Measurements from ENCODE around the gene KCNH6. TPM values are rescaled to one million over a fixed set of nuclear protein-coding genes. Genes with fewer than 3 reads are reported as not detected.

Gene KCNH6
- polyA plus RNA-seq, 3 donors, result not detected

DNA sequence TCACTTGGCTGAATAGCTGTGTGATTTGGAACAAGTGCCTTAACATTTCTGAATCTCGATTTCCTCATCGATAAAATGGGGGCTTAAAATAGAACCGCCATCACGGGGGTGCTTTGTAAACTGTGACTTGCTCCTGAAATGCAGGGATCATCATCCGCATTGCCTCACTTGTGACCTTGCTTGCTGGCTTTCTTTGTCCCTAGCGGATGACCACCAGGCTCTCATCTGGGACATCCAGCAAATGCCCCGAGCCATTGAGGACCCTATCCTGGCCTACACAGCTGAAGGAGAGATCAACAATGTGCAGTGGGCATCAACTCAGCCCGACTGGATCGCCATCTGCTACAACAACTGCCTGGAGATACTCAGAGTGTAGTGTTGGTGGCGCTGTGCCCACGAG, 65.6 kb downstream of the KCNH6 start:
- intact Hi-C loops (cut with micrococcal nuclease), result no loop called here
- no peak overlapping the region for H3K27ac ChIP-seq (ENCODE audit: low read depth in 1 of 2, low read length in 2 of 2)
- Mint-ChIP-seq H3K4me3 (no peak overlapping the region), H3K36me3 (peaks cover 77 to 94% of the 10 kb centered on the region in 2 donors), H3K9me3 (no peaks in the 10 kb centered on the region), H3K27ac (peak overlapping the region in 2 of 7 donors; percentile 11 to 79), H3K4me1 (no peaks in the 10 kb centered on the region), H3K27me3 (ENCODE audit: low read depth in 3 of 3) (peaks cover 0 to 6% (median 0%) of the 10 kb centered on the region in 3 donors)
- no peaks in the 10 kb centered on the region for H3K9me3 ChIP-seq (replicated peaks in 1 of 2; ENCODE audit: control insufficient read depth in 1 of 2, insufficient read depth in 1 of 2, low read length in 2 of 2)
- no peak overlapping the region for H2AFZ ChIP-seq (ENCODE audit: insufficient read depth, low read depth, low read length, poor library complexity, severe bottlenecking)
- H3K36me3 ChIP-seq (replicated peaks in 1 of 2; ENCODE audit: control insufficient read depth in 1 of 2, insufficient read depth in 2 of 2, low read length in 2 of 2), result peaks cover 85 to 97% of the 10 kb centered on the region in 2 donors
- H3K4me2 ChIP-seq (replicated peaks; ENCODE audit: extremely low read depth, low read length, poor library complexity, severe bottlenecking), result no peak overlapping the region
- H3K4me1 ChIP-seq (ENCODE audit: control insufficient read depth in 1 of 2, insufficient read depth in 2 of 2, low read length in 2 of 2), result no peaks in the 10 kb centered on the region
- no peaks in the 10 kb centered on the region for H3K27me3 ChIP-seq (ENCODE audit: control insufficient read depth in 2 of 2, insufficient read depth in 2 of 2, low read length in 2 of 2)
- H3K4me3 ChIP-seq (replicated peaks in 1 of 3; ENCODE audit: low read depth in 2 of 3, low read length in 3 of 3), result no peak overlapping the region
- no peaks in the 10 kb centered on the region for H3K79me2 ChIP-seq (ENCODE audit: insufficient read depth, low read length)
- no peak for DNase-seq
- no peak overlapping the region for H3K9ac ChIP-seq (ENCODE audit: insufficient read depth, low read length, poor library complexity, severe bottlenecking)
- no peak for TF ChIP-seq CTCF (IDR thresholded peaks at IDR 0.05)
- WGBS (ENCODE audit: insufficient coverage), result 98% methylated on average over 7 of the region's 11 CpGs
- peaks cover 6% of the 10 kb centered on the region for H4K20me1 ChIP-seq (ENCODE audit: insufficient read depth, low read length)

DNA sequence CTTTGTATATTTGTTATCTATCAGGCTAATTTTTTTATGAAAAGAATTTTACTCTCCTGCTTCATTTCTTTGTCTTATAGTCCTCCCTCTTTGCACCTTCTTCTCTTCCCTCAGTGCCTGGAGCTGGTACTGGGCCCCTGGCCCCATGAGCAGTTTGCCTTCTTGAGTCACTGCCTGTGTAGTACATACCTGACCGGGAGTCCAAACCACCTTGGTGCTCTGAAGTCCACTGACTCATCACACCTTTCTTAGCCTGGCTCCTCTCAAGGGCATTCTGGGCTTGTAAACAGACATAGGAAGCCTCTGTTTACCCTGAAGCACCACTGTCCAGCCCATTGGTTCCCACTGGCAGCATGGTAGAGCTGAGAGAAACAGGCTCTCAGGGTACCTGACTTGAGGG, 66.5 kb downstream of the KCNH6 start:
- no peaks in the 10 kb centered on the region for H3K79me2 ChIP-seq (ENCODE audit: insufficient read depth, low read length)
- H3K4me1 ChIP-seq (ENCODE audit: control insufficient read depth in 1 of 2, insufficient read depth in 2 of 2, low read length in 2 of 2), result no peaks in the 10 kb centered on the region
- peaks cover 81 to 97% of the 10 kb centered on the region in 2 donors for H3K36me3 ChIP-seq (replicated peaks in 1 of 2; ENCODE audit: control insufficient read depth in 1 of 2, insufficient read depth in 2 of 2, low read length in 2 of 2)
- peaks cover 5% of the 10 kb centered on the region for H4K20me1 ChIP-seq (ENCODE audit: insufficient read depth, low read length)
- DNase-seq, result no peak
- intact Hi-C loops (cut with micrococcal nuclease), result no loop called here
- Mint-ChIP-seq H3K9me3 (no peaks in the 10 kb centered on the region), H3K36me3 (peaks cover 76 to 91% of the 10 kb centered on the region in 2 donors), H3K4me3 (no peak overlapping the region), H3K27me3 (ENCODE audit: low read depth in 3 of 3) (peaks cover 0 to 6% (median 0%) of the 10 kb centered on the region in 3 donors), H3K27ac (peak overlapping the region in 2 of 7 donors; percentile 9 to 58), H3K4me1 (no peaks in the 10 kb centered on the region)
- no peaks in the 10 kb centered on the region for H3K9me3 ChIP-seq (replicated peaks in 1 of 2; ENCODE audit: control insufficient read depth in 1 of 2, insufficient read depth in 1 of 2, low read length in 2 of 2)
- H2AFZ ChIP-seq (ENCODE audit: insufficient read depth, low read depth, low read length, poor library complexity, severe bottlenecking), result no peak overlapping the region
- TF ChIP-seq CTCF (IDR thresholded peaks at IDR 0.05), result no peak
- no peak overlapping the region for H3K27ac ChIP-seq (ENCODE audit: low read depth in 1 of 2, low read length in 2 of 2)
- no CpG with 5 or more reads among the region's 1 CpG for WGBS (ENCODE audit: insufficient coverage)
- H3K4me2 ChIP-seq (replicated peaks; ENCODE audit: extremely low read depth, low read length, poor library complexity, severe bottlenecking), result no peak overlapping the region
- no peaks in the 10 kb centered on the region for H3K27me3 ChIP-seq (ENCODE audit: control insufficient read depth in 2 of 2, insufficient read depth in 2 of 2, low read length in 2 of 2)
- H3K9ac ChIP-seq (ENCODE audit: insufficient read depth, low read length, poor library complexity, severe bottlenecking), result no peak overlapping the region
- H3K4me3 ChIP-seq (replicated peaks in 1 of 3; ENCODE audit: low read depth in 2 of 3, low read length in 3 of 3), result no peak overlapping the region

Data from CD14-positive monocyte (primary cell).